Left cardiac atrium (tissue), 4 donors: ENCODE results near the gene STMN3. TPM values are rescaled to one million over a fixed set of nuclear protein-coding genes. Genes with fewer than 3 reads are reported as not detected.

ENCODE experiments used
- ATAC-seq, 2 donors: fragments of 200-7000 bp; cut with Tn5 transposase; one replicate each; pipeline ENCODE4 v1.9.1; 2020; ENCODE audit warnings: mild to moderate bottlenecking in 2 of 2, moderate library complexity in 2 of 2
- DNase-seq: peaks from one replicate; pipeline ENCODE4 v3.0.0-alpha.2; 2020
- intact Hi-C, 2 donors: fragments of 100-400 bp; cut with DNase I; formaldehyde crosslinking; loops; one replicate each; pipeline versions ENCODE4 v1.14.1 to v1.15.1; 2022 to 2023
- total RNA-seq, 2 donors: library from RNA; stranded (reverse); fragmentation: NEBNext Ultra II Directional; extraction: Animal tissue kit (Norgen Biotek cat#: 25700); gene quantifications; one replicate each; pipeline ENCODE4 v1.2.1, GENCODE V29; 2021
- donor health status: DM: no; HTN: yes; CAD: no.
- donor health status: DM: no; HTN: yes; CAD: no; lungs with severe emphysema.
- donor health status: DM: yes; HTN: yes; CAD: no.
- donor health status: Dilated cardiomyopathy.

The STMN3 gene
- total RNA-seq, 2 donors from 2014 or later: 6.9 to 8.4 TPM

- no peak for ATAC-seq
- DNase-seq: peak; percentile 18
- intact Hi-C loops: no loop called here
Measured at GRCh38 chr20:63693083-63693732, 40.0 kb upstream of the STMN3 start.

- intact Hi-C loops: no loop called here
- no peak for ATAC-seq
- peak; percentile 40 for DNase-seq
Measured at GRCh38 chr20:63692436-63693082, 39.3 kb upstream of the STMN3 start.

- ATAC-seq: no peak
- DNase-seq: peak; percentile 24
- intact Hi-C loops: no loop called here
Measured at GRCh38 chr20:63691711-63692435, 38.6 kb upstream of the STMN3 start.

- intact Hi-C loops: no loop called here
- no peak for ATAC-seq
- peak; percentile 29 for DNase-seq
Measured at GRCh38 chr20:63690898-63691710, 37.9 kb upstream of the STMN3 start.

GRCh38 chr20:63690003-63690897 lies 37.0 kb upstream of the STMN3 start:
- peak; percentile 20 for DNase-seq
- intact Hi-C loops: no loop called here

GRCh38 chr20:63689046-63690002 lies 36.1 kb upstream of the STMN3 start:
- ATAC-seq: no peak
- intact Hi-C loops: no loop called here
- peak; percentile 35 for DNase-seq

More at GRCh38 chr20:63690003-63690897, 37.0 kb upstream of the STMN3 start:
- no peak for ATAC-seq

GRCh38 chr20:63688228-63689045 lies 35.2 kb upstream of the STMN3 start:
- intact Hi-C loops: no loop called here
- DNase-seq: peak; percentile 62

GRCh38 chr20:63687419-63688178 lies 34.4 kb upstream of the STMN3 start:
- ATAC-seq: no peak
- intact Hi-C loops: no loop called here
- DNase-seq: no peak

More at GRCh38 chr20:63688228-63689045, 35.2 kb upstream of the STMN3 start:
- no peak for ATAC-seq

GRCh38 chr20:63686492-63687321 lies 33.5 kb upstream of the STMN3 start:
- intact Hi-C loops: no loop called here
- ATAC-seq (peak; percentile 55), DNase-seq (peak; percentile 92)

GRCh38 chr20:63686094-63686491 lies 32.9 kb upstream of the STMN3 start:
- intact Hi-C loops: no loop called here
- DNase-seq (no peak), ATAC-seq (no peak)

- ATAC-seq (no peak), DNase-seq (no peak)
- intact Hi-C loops: no loop called here
Measured at GRCh38 chr20:63685269-63686026, 32.2 kb upstream of the STMN3 start.

- ATAC-seq: peak; percentile 69 to 79
- peak; percentile 84 for DNase-seq
- intact Hi-C loops: no loop called here
Measured at GRCh38 chr20:63682384-63683139, 29.3 kb upstream of the STMN3 start.

- no peak for DNase-seq
- ATAC-seq: no peak
- intact Hi-C loops: no loop called here
Measured at GRCh38 chr20:63681609-63682142, 28.5 kb upstream of the STMN3 start.
